GM21717 (cell line): ENCODE data around the gene CD3D.
A peak's percentile ranks its signal among the peaks of the same experiment; 100 is the strongest.

Experiments
- ATAC-seq: cut with Tn5 transposase; IDR thresholded peaks from one replicate; pipeline ENCODE4 v1.9.1; 2021; ENCODE audit warnings: mild to moderate bottlenecking, moderate library complexity; ENCODE audit not compliant: unreplicated experiment

Gene CD3D

GRCh38 chr11:118342503-118343161 lies at the start of gene CD3D:
Gene CD3D, minus strand, starts transcription at chr11:118342705. Its CDS starts 98 bp downstream, at chr11:118342607.
- no peak for ATAC-seq

GRCh38 chr11:118383657-118384056 lies 41.2 kb upstream of the CD3D start:
- no peak for ATAC-seq

- ATAC-seq, result no peak
These were observed 40.4 kb upstream of the CD3D start for GRCh38 chr11:118382954-118383353.

DNA sequence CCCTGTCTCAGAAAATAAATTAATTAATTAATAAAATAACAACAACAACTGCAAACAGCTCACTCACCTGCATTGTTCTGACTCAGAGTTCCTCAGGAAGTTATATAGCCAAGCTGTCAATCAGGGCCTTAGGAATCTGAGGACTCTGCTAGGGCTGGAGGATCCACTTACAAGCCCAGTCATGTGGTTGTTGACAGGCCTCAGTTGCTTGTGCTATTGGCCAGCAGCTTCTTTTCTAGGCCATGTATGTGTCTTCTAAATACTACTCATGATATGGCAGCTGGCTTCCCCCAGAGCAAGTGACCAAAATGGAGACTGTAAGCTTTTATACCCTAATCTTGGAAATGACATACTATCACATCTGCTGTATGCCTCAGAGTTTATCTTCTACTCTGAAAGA lies 38.1 kb upstream of the CD3D start:
- ATAC-seq, result no peak

- no peak for ATAC-seq
These were observed 37.0 kb upstream of the CD3D start for GRCh38 chr11:118379497-118379896.

GRCh38 chr11:118375978-118376377 lies 33.5 kb upstream of the CD3D start:
- ATAC-seq, result no peak

- ATAC-seq, result no peak
These were observed 32.2 kb upstream of the CD3D start for GRCh38 chr11:118374729-118375128.

GRCh38 chr11:118373871-118374270 lies 31.4 kb upstream of the CD3D start:
- ATAC-seq, result no peak

GRCh38 chr11:118373263-118373662 lies 30.8 kb upstream of the CD3D start:
- ATAC-seq, result no peak

GRCh38 chr11:118370774-118371173 lies 28.3 kb upstream of the CD3D start:
- ATAC-seq, result no peak

GRCh38 chr11:118366287-118366686 lies 23.8 kb upstream of the CD3D start:
- ATAC-seq, result no peak

DNA sequence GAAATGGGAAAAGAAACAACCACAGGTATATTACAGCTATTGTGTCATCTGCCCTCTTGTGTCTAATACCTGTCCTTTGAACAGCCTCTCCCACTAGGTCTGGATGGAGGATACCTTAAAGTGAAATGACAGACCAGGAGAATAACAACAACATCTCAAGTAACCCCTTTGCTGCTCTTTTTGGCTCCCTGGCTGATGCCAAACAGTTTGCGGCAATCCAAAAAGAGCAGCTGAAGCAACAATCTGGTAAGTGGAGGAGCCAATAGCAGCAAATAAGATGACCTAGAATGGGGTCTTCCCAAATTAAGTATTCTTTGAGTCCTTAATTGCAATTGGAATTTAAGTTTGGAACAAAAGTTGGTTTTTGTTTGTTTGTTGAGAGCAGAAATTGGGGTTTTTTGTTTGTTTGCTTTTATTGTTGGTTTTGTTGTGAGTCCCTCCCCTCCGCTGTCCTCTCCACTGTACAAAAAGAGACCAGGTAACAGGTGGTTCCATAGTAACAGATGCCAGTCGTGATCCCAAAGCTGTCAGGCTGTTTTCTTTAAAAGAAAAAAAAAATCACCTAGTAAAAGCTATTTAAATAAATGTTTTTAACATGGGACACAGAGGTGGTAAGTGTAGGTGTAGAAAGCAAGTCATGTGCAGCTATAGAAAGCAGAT lies 22.6 kb upstream of the CD3D start:
- ATAC-seq, result no peak

DNA sequence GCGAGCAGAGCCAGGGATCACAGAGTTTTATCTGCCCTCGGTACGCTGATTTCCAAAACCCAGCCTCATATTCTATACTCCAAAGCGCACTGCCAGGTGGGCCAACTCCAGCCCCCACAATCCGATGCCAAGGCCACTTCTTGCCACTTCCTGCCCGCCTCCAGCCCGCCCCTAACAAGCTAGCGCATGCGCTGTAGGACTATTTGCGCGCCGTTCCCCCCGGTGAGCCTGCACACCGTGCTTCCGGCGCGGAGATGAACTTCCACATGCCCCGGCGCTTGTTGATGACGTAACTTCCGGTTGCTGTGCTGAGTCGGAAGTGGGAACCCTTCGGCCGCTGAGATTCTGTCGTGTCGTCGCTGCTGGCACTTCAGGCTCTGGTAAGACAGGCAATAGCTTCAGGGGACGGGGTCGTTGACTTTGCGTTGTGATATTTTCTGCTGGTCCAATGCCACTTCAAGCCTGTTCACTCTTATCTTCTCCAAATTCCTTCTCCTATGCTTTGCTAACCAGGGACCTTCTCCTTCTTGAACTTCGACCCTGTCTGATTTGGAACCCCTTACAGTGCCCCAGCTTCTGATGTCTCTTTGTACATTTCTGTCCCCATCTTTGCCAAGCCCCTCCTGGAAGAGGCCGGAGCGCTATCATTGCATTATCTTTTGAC lies 16.9 kb upstream of the CD3D start, which contains the start of gene UBE4A:
TSS of gene UBE4A (plus strand) at position 306 of the 664 bp plus-strand sequence. CDS start 5,481 bp downstream, outside the sequence.
- ATAC-seq, result peak; percentile 86

- no peak for ATAC-seq
These were observed 15.6 kb upstream of the CD3D start for GRCh38 chr11:118358071-118358470.

GRCh38 chr11:118353084-118353710 lies 10.7 kb upstream of the CD3D start:
- no peak for ATAC-seq

- no peak for ATAC-seq
These were observed 7.0 kb upstream of the CD3D start for GRCh38 chr11:118349475-118349874.

DNA sequence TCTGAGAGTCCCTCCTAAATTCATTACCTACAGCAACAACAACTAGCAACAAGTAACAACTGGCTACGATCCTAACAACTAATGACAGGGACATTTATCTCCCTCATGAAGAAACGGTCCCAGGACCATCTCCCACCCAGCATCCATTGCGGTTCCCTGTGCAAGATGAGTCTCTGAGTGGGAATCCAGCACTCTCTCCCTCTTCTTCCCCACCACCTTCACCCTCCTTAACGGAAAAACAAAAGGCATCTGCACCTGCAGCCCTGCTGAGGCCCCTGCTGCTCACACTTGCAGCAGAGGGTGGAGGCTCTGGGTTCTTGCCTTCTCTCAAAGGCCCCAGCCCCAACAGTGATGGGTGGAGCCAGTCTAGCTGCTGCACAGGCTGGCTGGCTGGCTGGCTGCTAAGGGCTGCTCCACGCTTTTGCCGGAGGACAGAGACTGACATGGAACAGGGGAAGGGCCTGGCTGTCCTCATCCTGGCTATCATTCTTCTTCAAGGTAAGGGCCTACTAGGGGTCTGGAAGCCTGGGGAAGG lies 1.5 kb upstream of the CD3D start, which contains the start of gene CD3G:
TSS of gene CD3G (plus strand) at position 364 of the 535 bp plus-strand sequence. CDS start at position 444, 80 bp downstream.
- ATAC-seq, result no peak

- no peak for ATAC-seq
These were observed 743 bp upstream of the CD3D start for GRCh38 chr11:118343248-118343647.

GRCh38 chr11:118341815-118342489 lies 553 bp downstream of the CD3D start:
- no peak for ATAC-seq

GRCh38 chr11:118341261-118341660 lies 1.2 kb downstream of the CD3D start:
- ATAC-seq, result no peak

DNA sequence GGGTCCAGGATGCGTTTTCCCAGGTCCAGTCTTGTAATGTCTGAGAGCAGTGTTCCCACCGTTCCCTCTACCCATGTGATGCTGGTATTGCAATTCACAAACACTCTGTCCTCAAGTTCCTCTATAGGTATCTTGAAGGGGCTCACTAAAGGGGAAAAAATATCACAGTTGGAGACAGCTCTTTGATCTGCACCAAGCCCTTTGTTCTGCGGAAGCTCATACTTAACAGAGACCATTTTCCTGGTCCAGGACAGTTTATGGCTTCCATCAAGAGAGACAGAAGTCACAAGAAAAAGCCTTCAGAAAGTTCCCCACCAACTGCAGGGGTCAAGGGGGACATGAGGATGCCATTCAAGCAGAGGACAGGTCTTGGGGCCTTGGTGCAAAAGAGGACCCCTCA lies 2.1 kb downstream of the CD3D start:
- ATAC-seq, result no peak
